UCSD-AML1 (cell line): ENCODE data around the gene COPG1.

Experiments
- DNase-seq: peaks from one replicate; lab custom pipeline; 2025; ENCODE audit not compliant: unreplicated experiment; lab: John Stamatoyannopoulos, UW

The COPG1 gene

DNA sequence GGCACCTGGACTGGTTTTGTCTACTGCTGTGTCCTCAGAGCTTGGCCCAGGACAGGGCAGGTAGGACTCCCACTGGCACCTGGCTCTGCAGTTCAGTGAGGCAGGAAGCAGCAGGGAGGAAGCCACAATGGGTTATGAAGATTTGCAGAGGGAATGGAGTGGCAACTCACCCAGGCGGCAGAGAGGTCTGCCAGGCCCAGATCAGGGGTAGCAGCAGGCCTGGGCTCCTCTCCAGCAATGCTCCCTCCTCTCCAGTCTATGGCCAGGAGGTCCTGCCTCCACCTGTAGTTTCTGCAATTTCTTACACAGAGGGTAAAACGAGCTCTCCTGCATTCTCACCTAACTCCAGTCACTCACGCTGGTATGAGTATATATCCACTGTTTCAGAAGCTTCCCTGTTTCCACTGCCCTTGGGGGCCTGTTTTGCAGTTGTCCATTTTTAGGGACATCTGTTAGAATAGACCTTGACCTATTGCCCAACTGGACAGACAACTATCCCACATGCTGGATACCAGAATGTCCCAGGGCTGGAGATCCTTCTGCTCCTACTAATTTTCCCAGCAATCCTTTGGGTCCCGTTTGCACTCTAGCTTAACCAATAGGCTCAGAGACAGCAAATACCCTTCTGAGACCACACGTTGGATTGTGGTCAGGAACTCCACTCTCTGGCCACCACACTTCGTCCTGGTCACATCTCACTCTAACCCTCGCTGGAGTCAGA is 64.4 kb downstream of the COPG1 start:
- DNase-seq = no peak

DNA sequence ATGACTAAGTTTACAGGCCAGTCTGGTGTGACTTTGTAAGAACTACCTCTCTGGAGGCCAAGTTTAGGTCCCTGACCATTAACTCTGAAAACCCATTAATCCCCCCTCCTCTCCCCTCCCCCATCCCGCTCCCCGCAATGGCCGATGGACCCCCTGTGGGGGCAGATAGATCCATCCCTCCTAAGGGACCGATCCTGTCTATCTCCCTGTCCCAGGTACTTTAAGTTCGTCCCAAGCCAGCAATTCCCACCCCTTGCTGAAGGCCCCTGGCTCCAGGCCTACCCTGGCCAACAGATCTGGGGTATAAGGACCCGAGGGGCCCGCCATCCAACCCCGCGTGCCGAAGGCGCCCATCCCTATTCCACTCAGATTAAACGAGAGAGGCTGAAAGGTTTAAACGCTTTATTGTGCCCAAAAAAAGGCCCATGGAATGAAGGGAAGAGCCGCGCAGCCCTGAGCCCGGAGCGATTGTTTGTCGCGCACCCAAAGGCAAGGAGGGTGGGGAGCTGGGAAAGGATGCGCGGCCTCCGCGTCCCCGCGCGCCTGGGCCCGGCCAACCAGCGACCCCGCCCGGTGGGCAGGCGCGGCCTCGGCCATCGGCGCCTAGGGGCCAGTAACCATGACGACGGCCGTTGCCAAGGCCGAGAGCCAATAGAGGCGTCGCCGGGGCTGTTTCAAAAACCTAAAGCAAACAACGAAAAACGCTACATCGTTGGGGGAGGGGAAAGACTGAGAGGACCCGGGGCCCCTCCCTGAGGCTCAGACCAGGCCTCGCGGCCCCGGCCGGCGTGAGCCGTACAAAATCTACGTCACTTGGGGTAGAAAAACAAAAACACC is 65.2 kb downstream of the COPG1 start:
- peak; percentile 74 for DNase-seq

DNA sequence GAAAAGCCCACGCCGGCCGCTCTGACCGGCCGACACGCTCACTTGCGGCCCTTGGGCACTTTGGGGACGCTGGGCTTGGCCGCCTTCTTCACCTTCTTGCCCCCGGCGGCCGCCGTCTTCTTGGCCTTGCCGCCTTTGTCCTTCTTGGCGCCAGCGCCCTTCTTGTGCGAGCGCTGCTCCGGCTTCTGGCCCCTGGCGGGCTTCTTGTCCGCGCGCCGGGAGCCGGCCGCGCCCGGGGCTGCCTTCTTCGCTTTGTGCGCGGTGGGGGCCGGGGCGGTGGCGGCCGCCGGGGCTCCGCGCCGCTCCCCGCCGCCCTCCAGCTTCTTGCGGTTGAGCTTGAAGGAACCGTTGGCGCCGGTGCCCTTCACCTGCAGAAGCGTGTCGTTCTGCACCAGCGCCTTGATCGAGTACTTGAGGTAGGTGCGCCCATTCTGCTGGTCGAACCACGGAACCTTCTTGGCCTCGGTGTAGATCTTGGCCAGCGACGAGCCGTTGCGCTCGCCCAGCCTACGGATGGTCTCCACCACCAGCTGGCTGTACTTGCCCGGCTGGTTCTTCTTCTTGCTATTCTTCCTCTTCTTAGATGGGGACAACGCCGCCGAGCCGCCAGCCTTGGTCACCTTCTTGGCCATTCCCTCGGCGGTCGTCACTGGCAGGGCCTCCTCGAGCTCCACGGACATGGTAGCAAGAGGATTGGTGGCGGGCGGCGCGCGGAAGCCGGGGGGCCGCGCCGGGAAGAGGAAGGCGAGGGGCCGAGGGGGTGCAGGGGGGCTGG is 66.0 kb downstream of the COPG1 start:
- no peak for DNase-seq

DNA sequence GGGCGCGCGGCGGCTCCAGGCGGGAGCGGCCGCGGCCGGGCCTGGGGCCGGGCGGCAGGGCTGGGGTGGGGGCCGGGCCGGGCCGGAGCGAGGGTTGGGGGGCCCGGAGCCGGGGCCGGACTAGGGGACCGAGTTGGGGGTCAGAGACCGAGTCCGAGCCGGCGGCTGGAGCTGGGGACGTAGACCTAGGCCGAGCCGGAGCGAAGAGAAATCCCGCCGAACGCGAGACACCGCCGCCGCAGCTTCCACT is 66.5 kb downstream of the COPG1 start:
- no peak for DNase-seq

DNA sequence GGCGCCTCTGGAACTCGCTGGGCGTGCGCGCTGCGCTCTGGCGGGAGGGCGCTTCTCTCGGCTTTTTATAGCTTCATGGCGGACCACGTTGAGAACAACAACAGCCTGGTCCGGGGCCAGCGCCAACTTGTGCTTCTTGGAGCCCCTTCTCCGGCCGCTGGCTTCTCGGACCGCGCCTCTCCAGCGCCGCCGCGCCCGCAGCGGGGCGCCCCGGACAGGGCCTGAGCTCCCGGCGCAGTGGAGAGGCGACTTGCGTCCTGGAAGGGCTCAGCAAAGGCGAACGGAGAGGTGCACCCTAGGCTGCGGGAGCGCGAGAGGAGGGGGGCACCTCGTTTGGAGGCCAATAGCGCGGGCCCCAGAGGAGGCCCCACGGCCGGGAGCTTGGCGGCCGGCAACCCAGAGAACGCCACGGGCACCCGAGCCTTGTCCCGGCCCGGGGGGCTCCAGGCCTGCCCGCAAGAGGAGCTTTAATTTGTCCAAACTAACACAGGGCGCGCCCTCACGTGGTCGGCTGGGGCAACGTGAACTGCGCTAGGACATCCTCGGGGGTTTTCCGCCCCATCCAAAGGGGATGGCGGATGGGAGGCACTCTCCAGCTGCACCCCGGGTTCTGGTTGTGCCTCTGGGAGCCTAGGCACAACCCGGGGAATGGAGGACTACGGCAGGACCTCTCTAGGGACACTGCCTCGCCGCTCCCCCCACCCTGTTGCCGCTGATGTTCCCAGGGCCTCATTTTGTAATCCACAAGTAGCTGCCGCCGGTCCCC is 67.0 kb downstream of the COPG1 start:
- peak; percentile 82 for DNase-seq

DNA sequence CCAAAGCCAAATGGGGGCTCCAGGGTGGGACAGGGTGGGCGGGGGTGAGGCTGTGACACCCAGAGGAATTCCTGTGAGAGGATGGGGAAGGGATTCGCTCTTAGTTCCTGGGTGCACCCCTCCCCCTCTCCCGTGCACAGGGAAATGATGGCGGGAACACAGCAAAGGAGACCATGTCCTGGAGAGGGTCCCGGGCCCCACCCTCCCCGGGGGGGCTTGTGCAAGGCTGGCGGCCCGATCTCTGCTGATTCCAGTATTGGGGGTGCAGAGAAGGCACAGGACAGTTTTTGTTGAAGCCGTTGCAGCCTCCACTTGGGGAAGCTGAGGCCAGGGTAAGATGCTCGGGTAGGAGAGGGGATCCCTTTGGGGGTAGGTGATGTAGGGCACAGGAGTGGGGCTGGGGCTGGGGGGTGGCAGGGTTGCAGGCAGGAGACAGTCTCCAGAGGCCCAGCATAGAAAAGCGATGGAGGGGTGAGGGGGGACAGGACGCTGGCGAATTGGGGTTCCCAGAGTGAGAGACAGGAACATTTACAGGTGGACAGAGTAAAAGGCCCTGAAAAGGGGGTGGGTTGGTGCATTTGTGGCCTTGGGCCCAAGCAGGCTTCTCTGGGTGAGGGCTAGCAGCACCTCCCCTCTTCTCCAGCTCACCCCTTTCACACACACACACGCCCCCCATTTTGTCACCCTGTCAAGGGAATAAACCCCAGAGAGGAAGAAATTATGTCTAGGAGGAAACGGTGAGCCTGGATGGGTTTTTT is 67.8 kb downstream of the COPG1 start:
- DNase-seq = no peak

DNA sequence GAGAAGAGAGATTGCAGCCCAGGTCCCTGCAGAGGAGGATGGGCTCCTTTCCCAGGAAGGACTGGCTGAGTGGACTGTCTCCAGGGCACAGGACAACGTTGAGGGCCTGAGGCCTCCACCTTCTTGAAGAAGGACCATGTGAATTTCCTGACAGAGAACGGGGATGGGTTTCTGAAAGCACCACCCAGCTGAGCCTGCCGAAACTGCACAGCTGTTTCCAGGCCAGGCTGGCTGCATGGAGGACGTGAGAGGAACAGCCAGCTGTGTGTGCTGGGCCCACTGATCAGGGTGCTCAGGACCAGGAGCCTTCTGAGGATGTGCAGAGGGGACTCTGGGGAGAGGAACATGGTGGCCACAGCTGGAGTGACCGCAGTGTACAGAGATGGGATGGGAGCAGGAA is 68.4 kb downstream of the COPG1 start:
- DNase-seq = no peak

DNA sequence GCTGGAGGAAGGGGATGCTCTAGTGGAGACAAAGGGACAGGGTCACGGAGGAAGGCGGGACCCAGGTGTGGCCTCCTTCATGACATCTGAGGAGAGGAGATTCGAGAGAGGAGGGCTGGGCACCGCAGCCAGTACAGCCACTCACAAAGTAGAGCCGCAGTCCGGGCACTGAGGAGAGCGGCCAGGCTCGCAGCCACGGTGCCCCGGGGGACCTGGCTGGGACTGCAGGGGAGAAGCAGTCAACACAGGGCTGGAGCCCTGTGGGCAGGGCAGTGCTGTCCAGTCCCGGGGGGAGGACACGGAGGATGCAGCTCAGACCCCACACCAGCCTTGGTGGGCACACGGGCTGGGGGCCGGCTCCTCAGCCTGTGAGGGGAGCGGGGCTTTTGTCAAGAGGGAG is 69.5 kb downstream of the COPG1 start:
- DNase-seq = no peak

DNA sequence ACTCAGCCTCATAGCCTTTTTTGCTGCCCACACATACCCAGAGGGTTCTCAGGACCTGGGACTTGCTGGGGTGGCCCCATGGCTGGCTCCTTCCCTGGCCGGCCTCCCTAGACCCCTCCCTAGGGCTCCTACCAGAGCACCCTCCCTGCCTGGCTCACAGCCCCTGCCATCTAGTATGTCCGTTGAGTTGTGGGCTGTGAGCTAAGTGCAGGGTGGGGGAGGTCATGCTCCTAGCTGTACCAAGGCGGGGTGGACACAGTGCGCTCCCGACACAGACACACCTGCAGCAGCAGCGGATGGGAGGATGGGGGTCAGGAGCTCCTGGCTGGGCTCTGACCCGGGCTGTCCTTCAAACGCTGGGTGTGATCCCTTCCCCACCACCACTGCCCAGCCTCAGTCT is 70.9 kb downstream of the COPG1 start:
- no peak for DNase-seq

DNA sequence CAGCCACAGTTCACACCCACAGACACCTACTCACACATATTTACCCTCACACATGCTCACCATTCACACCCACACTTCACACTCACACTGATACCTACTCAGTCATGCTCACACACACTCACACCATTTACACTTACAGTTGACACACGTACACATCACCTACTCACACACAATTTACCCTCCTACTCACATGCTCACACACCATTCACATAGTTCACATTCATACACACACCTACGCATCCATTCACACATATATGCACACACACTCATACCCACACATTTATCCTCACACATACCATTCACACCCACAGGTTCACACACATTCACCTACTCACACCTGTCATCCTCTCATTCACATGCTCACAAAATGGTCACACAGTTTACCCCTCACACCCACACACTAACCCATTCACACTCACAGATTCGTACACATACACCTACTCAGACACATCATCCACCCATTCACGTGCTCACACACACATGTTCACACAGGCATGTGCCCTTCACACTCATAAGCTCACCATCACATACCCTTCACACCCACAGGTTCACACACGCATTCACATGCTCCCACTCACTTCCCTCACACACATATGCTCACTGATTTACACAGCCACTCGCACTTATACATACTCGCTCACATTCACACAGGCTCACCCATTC is 71.5 kb downstream of the COPG1 start:
- DNase-seq = no peak

DNA sequence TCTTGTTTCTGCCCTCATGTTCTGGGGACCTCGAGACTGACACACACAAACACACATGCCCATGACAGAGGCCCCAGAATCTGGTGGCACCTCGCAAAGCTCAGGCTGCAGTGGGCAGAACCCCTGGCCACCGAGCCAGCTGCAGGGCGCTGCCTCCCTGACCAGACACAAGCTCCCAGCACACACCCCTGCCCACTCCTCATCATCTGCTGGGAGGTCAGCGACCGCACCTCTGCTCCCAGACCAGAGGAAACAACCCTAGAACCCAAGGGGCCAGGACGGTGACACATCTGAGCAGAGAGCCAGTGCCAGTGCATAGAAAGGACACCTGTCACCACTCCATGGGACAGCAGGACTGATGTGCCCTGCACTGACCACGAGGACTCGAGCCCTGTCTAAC is 72.5 kb downstream of the COPG1 start:
- no peak for DNase-seq

DNA sequence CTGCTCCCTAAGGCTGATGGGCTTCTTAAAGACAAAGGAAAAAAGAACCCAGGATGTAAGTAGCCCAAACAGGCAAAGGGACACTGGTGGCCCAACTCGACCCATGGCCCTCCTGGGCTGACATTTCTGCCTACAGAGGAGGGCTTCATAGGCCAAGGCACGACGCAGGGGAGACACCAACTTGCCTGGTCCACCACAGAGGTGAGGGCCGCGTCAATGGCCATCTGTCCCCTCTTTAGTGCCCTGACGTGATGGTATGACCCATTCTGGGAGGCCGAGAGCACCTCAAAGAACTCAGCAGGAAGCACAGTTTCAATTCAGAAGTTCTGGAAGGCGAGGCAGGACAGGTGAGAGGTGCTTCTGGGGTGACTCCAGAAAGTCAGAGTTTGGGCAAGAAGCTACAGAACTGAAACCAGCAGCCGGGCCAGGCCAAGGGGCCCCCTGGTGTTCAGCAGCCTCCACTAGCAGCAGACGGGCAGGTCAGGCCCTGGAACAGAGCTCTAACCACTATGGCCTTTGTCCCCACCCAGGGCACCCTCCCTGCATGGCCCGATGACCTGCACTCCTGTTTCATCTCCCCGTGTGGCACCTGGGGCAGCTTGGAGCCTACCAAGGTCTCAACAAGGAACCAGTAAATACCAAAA is 74.4 kb downstream of the COPG1 start:
- no peak for DNase-seq

DNA sequence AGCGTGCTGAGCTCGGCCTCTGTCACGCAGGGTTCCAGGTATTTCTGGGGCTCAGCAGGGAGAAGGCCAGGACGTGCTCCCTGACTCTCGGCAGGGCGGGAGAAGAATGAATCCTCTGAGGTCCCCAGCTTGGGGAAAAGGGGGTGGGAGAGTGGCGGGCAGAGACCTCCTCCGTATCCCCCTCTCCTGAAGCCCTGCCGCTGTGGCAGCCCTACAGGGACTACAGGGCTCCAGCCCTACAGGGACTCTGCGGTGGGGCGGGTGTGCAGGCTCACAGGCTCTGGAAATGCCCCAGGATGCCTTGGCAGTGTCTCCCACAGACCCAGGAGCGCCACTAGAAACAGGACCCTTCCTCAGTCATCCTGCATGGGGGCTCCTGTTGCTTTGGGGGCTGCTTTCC is 75.4 kb downstream of the COPG1 start:
- no peak for DNase-seq

DNA sequence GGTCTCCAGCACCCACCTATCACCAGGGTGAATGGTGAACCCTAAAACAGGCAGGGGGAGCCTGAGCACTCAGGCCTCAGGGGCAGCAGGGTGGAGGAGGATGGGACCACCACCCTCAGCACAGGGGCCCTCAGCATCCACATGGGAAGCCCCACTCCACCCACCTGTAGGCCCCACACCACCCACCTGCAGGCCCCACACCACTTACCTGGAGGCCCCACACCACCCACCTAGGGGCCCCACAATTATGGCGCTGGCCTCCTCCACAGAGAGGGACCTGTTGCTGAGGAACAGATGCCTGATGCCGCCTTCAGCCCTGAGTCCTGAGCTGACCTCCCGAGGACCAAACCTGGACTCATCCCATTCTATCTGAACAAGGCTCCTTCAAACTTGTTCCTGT is 76.0 kb downstream of the COPG1 start:
- no peak for DNase-seq

DNA sequence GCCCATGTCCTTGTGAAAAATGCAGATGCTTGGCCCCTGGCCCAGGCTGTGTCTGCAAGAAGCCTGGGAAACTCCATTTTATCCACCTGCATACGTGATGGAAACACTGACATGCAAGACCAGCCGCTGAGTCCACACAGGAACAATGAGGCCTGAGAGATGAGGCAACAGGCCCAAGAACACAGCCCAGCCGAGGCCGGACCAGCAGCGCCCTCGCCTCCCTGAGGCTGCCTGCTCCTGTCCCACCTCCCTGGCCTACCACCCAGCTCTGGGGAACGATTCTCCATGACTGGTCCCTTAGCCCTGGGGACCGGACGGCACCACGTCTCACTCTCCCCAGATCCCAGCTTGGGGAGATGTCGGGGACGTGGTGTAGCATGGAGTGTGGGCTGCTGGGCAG is 76.7 kb downstream of the COPG1 start:
- no peak for DNase-seq

DNA sequence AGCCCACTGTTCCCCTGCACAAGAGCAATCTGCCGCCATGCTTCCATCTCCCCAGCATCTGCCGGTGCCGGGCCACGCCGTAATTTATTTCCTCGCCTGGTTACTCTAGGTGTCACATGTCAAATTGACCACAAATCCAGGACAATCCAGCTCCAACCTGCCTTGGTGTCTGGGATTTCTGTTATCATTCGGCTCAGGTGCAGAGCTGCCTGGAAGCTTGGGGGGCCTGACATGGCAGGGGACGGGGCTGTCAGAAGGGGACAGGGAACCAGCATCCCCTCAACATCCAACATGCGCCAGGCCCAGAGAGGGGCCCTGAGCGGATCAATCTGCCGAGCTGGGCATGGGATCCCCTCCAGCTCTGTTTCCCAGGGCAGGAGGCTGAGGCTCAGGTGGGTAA is 77.2 kb downstream of the COPG1 start:
- DNase-seq = no peak
